ENCODE measurements around the gene NOTCH1. TPM values are rescaled to one million over a fixed set of nuclear protein-coding genes. Genes with fewer than 3 reads are reported as not detected.

The NOTCH1 gene
- total and polyA plus RNA-seq, 2 of the 8 experiments (the other 6 are each of a cell fraction or from before 2014, with no cell fraction given), result 6.9 to 55.6 TPM

DNA sequence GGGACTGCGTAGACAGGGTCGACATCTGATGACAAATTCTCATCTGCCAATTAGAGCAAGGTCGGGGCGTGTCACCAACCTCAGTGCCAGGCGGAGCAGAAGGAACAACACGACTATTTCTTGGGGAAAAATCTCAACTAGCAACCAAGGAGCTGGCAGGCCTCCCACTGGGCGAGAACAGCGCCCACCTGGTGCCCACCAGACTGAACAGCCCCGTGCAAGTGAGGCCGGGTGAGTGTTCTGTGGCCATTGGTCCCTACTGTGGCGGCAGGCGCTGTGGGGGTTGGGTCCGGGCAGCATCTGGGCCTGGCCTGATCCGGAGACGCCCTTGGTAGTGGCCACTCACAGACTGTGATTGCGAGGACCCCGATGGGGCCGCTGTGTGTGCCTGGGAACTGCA, 11.5 kb downstream of the NOTCH1 start (continued):
- TF ChIP-seq HDAC2 (IDR thresholded peaks at IDR 0.05; ENCODE audit: borderline replicate concordance in 1 of 2, low read depth in 2 of 2, low read length in 2 of 2) (no peak), YY1 (IDR thresholded peaks at IDR 0.05; ENCODE audit: low read depth, low read length) (no peak)
